Epidermal melanocyte (primary cell): ENCODE results near the gene LRRC41.
"Not testable (repeated sequence)": the region's sequence is repeated elsewhere in the genome, so short reads cannot be mapped to it uniquely, and the experiment has no call there.

Source experiments
- DNase-seq: peaks from one replicate; pipeline ENCODE4 v3.0.0; 2011; ENCODE audit warnings: low spot score; ENCODE audit not compliant: insufficient read length

LRRC41 gene, protein sequence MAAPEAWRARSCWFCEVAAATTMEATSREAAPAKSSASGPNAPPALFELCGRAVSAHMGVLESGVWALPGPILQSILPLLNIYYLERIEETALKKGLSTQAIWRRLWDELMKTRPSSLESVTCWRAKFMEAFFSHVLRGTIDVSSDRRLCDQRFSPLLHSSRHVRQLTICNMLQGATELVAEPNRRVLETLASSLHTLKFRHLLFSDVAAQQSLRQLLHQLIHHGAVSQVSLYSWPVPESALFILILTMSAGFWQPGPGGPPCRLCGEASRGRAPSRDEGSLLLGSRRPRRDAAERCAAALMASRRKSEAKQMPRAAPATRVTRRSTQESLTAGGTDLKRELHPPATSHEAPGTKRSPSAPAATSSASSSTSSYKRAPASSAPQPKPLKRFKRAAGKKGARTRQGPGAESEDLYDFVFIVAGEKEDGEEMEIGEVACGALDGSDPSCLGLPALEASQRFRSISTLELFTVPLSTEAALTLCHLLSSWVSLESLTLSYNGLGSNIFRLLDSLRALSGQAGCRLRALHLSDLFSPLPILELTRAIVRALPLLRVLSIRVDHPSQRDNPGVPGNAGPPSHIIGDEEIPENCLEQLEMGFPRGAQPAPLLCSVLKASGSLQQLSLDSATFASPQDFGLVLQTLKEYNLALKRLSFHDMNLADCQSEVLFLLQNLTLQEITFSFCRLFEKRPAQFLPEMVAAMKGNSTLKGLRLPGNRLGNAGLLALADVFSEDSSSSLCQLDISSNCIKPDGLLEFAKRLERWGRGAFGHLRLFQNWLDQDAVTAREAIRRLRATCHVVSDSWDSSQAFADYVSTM

DNA sequence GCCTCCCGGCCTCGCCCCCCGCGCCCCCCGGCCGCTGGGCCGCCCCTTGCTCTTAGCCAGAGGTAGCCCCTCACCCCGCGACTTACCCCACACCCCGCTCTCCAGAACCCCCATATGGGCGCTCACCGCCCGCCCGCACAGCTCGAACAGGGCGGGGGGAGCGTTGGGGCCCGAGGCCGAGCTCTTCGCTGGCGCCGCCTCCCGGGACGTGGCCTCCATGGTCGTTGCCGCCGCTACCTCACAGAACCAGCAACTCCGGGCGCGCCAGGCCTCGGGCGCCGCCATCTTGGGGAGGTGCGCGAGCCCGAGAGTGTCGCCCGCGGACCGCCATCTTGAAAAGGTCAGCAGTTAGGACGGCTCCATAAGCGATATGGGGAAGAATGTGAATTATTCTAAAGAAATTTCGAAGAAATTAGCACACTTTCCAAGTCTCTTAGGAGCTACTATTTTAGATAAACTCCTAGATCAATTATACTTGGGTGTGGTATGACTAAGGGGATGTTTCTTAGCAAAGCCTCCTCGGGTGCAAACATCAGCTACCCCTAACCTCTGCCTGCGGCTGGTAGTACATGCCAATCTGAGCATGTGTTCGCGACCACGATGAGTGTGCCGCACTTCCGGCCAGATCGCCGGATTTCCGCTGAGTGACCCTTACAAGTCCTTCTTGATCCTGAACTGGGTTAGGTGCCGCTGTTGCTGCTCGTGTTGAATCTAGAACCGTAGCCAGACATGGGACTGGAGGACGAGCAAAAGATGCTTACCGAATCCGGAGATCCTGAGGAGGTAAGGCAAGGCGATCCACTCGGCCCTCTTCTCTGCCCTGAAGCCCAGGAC lies at the start of gene LRRC41, which contains the start of gene UQCRH:
Gene LRRC41 (minus strand): TSS at position 579 of the 834 bp plus-strand sequence. CDS start 294 bp downstream, at position 285.
Gene UQCRH (plus strand): TSS at position 661 of the 834 bp plus-strand sequence. CDS start 69 bp downstream, at position 730.
- DNase-seq, result peak; percentile 93

DNA sequence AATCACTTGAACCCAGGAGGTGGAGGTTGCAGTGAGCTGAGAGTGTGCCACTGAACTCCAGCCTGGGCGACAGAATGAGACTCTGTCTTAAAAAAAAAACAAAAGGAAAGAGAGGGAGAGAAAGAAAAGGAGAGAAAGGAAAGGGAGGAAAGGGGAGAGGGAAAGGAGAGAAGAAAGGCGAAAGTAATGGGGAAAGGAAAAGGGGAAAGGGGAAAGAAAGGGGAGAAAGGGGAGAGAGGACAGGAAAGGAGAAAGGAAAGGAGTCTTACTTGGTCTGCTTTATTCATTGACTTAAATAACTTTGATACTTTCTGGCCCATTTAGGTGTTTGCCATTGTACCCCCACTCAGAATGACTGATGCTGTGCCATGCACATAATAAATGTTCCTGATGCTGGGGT lies 48.9 kb upstream of the LRRC41 start:
- no peak for DNase-seq

DNA sequence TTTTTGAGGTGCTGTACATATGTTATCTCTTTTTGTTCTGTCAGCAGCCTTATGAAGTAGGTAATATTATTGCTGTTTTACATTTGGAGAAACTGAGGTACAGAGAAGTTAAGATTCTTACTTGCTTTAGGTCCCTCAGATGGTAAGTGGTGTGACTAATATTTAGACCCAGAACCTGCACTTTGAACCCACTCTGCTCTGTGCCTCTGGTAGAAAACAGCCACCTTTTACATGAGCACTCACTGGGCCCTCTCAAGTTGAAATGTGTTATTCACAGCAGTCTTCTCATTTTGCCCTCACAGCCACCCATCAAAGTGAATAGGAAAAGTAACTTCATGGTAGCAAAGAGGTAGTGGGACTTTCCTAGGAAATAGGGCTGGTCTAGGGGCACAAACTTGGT lies 41.9 kb upstream of the LRRC41 start:
- DNase-seq, result no peak

DNA sequence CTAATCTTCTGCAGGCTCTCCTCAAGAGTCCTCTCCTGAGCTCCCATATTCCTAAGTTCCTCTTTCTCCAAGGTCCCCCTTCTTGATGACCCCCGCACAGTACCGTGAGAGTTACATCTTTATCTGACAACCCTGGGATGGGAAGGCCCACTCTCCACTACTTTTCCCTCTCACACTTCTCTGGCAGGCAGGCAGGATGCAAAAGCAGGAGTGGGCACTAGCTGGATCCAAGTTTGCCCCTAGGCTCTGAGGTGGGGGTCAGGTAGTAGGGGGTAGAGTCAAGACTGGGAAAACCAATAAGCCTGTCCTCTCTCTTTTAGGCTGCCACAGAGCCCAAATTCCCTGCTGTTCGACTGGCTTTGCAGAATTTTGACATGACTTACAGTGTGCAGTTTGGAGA lies 41.1 kb upstream of the LRRC41 start:
- DNase-seq, result no peak

DNA sequence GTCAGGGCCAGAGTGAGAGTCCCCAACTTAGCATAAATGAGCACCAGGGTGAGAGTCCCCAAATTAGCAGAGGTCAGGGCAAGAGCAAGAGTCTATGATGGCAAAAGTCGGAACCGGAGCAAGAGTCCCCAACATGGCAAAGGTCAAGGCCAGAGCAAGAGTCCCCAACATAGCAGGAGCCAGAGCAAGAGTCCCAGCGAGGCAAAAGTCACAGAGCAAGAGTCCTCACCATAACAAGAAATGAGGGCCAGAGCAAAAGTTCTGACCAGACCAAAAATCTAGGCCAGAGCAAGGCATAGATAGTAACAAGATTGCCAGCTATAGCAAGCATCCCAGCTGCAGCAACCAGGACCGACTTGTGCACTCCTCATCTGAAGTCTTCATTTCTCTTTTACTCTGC lies 40.3 kb upstream of the LRRC41 start:
- DNase-seq, result no peak

DNA sequence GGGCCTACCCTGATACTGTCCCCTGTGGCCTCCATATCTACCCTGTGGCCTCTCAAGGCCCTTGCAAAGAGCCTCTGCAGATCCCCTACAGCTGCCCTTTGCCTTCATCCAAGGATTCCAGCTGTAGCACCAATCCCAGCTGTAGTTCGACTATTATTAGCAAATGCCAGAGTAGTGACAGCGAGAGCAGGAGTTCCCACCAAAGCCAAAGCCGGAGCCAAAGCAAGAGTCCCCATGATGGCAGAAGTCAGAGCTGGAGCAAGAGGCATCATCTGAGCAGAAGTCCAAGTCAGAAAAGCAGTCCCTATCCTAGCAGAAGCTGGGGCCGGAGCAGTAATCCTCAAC lies 39.9 kb upstream of the LRRC41 start:
- no peak for DNase-seq

DNA sequence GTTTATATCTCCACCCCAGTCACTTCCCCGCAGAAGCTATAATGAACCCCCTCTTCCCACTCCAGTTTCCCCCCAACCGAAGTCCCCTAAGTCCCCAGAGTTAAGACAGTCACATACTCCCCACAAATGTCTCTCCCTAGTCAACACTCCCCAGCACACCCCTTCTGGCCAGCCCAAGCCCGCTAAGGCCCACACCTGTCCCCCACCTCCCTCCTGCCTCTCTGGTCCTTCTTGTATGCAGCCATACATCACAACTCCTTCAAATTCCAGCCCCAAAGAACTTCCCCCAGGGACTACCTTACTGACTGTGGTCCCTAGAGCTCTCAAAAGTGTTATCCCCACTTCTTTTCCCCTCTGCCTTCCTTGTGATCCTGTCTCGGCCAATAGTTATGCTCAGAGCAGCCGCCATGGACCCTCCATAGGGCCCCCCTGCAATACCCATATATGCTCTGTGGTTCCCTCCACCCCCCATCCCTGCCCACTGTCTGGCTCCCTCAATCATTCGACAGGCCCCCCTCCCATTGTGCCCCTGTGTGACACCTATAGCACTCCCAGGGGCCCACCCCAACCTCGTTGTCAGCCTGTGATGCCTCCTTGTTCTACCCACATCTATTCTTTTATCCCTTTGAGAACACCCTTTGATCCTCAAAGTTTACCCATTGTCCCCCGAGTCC lies 39.4 kb upstream of the LRRC41 start:
- no peak for DNase-seq

DNA sequence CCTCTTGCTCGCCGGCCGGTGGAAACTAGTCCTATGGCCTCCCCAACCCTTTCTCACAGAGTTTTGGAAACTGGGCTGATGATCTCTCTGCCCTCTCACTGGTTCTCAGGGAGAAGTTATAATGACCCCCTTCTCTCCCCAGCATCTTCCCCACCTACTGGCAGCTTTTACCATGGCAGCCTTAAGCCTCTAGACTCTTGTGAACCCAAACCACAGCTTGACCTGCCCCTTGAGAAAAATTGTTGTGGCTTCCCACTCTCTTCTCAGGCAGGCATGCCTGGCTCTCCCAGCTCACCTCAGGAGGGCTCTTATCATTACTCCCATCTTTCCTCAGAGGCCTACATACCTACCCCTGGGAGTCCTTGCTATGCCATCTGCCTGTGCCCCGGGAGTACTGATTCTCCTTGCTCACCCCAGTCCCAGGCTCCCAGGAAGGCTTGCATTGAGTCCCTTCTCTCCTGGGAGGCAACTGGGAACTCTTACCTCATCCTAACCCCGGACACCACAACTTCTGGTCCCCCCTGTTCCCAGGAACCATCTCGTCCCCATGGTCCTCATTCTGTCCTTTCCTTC lies 38.8 kb upstream of the LRRC41 start:
- DNase-seq, result no peak

DNA sequence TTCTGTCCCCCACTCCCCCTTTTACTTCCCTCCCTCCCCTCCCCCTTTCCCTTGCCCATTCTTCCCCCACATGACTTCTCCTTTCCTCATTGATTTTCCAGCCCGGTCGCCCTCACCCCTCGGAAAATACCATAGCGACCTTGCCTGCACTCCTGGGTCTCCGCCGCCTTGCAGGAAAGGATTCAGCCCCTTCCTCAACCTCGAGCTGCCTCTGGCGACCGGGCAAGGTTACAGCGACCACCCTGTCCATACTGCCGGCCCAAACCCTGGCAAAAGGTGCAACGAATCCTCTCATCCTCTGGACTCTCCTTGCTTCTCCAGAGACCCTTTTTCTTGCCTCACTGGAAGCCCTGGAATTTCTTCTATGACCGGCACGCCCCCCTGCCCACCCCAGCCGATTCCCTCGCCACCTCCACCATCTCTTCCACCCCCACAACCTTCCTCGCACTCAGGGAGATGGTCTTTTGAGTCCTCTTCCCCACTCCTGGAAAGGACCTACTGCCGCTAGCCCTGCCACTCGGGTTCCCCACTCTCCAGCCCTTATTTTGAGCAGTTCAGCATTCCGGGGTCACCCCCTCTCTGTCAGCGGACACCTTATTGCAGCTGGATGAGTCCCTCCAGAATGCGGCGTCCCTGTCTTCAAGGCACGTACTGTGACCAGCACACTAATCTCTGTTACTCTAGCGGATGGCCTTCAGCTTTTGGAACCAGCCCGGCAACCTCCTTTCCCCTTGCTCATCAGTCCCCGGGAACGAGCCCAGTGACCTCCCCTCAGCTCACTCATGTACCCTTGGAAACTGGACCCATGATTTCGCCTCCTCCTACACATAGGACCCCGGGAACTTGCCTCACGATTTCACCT lies 38.0 kb upstream of the LRRC41 start:
- no peak for DNase-seq

DNA sequence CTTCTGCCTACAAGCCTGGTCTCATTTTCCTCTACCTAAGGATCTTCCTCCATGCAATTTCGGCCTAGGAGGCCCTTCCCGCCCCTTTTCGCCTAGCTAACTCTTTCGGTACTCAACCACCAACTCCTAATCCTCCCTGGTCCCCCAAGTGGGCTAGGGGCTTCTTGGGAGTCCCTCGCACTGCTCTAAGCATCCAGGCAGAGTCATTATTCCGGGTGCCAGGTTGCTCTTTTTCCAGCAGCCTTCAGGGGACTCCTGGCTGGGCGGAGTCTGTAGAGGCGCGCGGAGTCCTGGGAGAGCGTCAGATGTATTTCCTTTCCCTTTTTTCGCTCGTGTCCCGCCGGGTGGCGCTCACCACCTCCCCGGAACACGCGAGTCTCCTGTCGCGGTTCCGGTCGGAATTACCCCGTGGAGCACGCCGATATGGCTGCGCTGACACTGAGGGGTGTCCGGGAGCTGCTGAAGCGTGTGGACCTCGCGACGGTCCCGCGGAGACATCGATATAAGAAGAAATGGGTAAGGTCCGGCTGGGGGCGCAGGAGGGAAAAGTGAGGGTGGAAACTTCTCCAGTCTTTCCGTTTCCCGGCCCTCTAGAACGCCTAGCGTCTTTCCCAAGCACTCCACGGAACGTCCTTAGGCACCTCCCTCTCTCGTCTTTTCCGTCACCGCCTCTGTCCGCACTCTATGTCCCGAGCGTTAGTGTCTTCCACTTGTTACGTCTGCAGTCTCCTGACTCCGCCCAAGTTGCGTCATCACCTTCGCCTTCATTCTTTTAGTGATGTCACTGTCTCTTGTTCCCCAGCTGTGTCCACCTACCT lies 37.2 kb upstream of the LRRC41 start, which contains the start of gene NSUN4:
Gene NSUN4 (plus strand): TSS at position 404 of the 818 bp plus-strand sequence. CDS start 20 bp downstream, at position 424.
- peak; percentile 85 for DNase-seq

DNA sequence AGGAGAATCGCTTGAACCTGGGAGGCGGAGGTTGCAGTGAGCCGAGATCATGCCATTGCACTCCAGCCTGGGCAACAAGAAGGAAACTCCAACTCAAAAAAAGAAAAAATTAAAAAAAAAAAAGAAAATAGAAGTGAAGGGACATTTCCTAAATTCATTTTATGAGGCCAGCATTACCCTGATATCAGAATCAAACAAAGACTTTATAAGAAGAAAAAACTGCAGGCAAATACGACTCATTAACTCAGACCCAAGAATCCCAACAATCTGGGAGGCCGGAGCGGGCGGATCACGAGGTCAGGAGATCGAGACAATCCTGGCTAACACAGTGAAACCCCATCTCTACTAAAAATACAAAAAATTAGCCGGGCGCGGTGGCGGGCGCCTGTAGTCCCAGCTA lies 34.0 kb upstream of the LRRC41 start:
- not testable (repeated sequence) for DNase-seq

DNA sequence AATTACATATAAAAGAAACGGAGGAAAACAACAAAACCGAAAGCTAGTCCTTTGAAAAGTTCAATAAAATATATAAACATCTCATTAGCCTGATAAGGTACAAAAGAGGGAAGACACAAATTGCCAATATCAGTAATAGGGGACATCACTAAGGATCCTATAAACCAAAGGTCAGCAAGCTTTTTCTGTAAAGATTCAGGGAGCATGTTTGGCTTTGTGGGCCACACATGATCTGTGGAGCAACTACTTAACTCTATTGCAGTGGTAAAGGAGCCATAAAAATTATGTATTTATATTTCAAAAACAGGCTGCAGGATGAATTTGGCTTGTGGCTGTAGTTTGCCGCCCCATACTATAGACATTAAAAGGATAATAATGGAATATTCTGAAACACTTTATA lies 31.7 kb upstream of the LRRC41 start:
- no peak for DNase-seq

DNA sequence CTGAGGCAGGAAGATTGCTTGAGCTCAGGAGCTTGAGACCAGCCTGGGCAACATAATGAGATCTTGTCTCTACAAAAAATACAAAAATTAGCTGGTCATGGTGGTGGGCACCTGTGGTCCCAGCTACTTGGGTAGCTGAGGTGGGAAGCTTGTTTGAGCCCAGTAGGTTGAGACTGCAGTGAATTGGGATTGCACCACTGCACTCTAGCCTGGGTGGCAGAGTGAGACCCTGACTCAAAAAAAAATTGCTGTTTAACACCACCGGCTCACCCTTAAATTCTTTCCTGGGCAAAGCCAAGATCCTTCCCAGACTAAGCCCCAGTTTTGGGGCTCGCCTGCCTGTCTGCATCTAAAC lies 30.6 kb upstream of the LRRC41 start:
- DNase-seq, result no peak

DNA sequence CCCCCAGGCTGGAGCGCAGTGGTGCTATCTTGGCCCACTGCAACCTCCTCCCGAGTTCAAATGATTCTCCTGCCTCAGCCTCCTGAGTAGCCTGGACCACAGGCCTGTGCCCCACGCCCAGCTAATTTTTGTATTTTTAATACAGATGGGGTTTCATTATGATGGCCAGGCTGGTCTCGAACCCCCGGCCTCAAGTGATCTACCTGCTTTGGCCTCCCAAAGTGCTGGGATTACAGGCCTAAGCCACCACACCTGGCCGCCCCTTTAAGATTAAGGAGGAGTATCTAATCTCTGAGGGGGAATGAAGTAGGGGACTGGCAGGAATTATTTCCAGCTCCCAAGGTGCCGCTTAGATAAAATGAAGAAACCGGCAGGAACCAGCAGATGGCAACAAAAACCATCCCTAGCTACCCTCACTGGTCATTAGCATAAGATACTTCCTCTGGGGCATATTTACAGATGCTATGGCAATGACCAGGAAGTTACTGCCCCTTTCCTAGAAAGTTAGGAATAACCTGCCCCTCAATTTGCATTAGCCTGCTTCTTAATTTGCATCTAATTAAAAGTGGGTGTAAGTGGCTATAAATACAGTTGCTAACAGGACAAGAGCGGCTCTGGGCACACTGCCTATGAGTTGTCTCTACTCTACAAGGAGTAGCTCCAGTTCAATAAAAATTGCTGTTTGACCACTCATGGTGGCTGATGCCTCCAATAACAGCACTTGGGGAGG lies 30.0 kb upstream of the LRRC41 start:
- DNase-seq, result no peak

DNA sequence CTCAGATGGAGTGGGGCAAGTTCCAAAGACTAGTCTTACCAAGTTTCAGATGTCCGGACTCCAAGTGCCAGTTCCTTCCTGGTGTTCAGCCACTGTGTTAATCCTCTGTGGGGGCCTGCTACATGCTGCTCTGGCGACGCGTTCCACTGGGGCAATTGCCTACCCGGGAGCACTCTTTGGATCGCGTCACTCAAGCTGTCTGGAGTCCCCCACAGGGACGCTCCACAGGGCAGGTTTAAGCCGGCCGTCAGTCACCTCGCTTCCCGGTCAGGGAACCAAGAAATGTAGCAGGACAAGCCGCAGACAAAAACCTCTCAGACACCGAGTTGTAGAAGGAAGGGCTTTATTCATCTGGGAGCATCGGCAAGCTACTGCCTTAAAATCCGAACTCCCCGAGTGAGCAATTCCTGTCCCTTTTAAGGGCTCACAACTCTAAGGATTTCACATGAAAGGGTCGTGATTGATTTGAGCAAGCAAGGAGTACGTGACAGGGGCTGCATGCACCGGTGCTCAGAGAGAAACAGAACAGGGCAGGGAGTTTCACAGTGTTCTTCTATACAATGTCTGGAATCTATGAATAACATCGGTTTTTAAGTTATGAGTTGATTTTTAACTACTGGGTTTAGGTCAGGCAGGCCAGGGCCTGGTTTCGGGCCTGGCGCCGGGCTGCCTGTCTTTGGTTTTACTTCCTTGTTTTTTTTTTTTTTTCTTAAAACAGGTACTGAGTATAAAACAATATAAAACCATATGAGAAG lies 28.5 kb upstream of the LRRC41 start:
- DNase-seq, result not testable (repeated sequence)

DNA sequence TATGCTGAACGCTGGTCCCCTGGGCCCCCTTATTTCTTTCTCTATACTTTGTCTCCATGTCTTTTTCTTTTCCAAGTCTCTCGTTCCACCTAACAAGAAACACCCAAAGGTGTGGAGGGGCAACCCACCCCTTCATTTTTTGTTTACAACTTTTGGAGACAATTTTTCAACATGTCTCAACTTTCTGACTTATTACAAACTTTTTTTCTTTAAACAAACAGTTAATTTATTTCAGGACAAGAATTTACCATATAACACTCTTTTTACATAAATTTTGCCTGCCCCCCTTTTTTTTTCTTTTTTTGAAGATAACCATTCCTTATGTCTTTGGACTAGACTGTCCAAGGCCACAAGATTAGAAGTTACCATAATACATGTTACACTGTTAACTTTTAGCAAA lies 27.0 kb upstream of the LRRC41 start:
- not testable (repeated sequence) for DNase-seq

DNA sequence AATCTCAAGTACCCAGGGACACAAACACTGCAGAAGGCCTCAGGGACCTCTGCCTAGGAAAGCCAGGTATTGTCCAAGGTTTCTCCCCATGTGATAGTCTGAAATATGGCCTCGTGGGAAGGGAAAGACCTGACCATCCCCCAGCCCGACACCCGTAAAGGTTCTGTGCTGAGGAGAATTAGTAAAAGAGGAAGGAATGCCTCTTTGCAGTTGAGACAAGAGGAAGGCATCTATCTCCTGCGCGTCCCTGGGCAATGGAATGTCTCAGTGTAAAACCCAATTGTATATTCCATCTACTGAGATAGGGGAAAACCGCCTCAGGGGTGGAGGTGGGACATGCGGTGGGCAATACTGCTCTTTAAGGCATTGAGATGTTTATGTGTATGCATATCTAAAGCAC lies 26.4 kb upstream of the LRRC41 start:
- DNase-seq, result not testable (repeated sequence)
